HCT116 (cell line): ENCODE data around the gene COQ8B. TPM values are rescaled to one million over a fixed set of nuclear protein-coding genes. Genes with fewer than 3 reads are reported as not detected.
A peak's percentile ranks its signal among the peaks of the same experiment; 100 is the strongest.

Experiments used
- ATAC-seq: fragments of 200-7000 bp; cut with Tn5 transposase; 2 replicates; pipeline ENCODE4 v1.9.1; 2020; ENCODE audit warnings: mild to moderate bottlenecking, moderate library complexity
- BruUV-seq: library from RNA; stranded (reverse); fragments of 400-500 nt; replicated peaks from 2 replicates; lab custom pipeline; 2021; lab: Mats Ljungman, UMichigan
- CTCF ChIA-PET: fragments of 300-600 bp; sonication (Branson Sonifier 250); formaldehyde crosslinking; loops from one replicate; lab custom pipeline; 2021; ENCODE audit warnings: antibody characterized with exemption; lab: Charles Lee
- POLR2A ChIA-PET: fragments of 300-600, 350-600 bp; sonication (Branson Sonifier 250); formaldehyde crosslinking; loops from one replicate; lab custom pipeline; 2021; ENCODE audit warnings: antibody characterized with exemption; lab: Charles Lee
- RAD21 ChIA-PET, 2 experiments: fragments of 300-600 bp; sonication (Branson Sonifier 250); formaldehyde crosslinking; loops; one replicate each; lab custom pipeline; 2023; ENCODE audit warnings: low total read pairs in 2 of 2; ENCODE audit not compliant: uncharacterized antibody in 2 of 2, unreplicated experiment in 2 of 2, low non-redundant PET in 1 of 2; lab: Charles Lee
- DNase-seq: peaks from one replicate; pipeline ENCODE4 v3.0.0-alpha.2; 2010; ENCODE audit warnings: low read depth, low spot score
- H2AFZ ChIP-seq: fragments of 200-600 bp; shearing (Covaris generic), sonication (generic); 2 replicates; pipeline ENCODE4 v1.6.1; 2017; ENCODE audit warnings: low read depth, mixed run types, mixed read lengths, antibody characterized with exemption, low read length; ENCODE audit not compliant: poor library complexity, severe bottlenecking
- H3K27ac ChIP-seq: 2 replicates; pipeline ENCODE4 v1.5.1; 2012; ENCODE audit warnings: low read depth, low read length
- H3K27me3 ChIP-seq: fragments of 200-600 bp; sonication (generic); 2 replicates; pipeline ENCODE4 v1.6.1; 2016; ENCODE audit warnings: mixed run types, low read length, mixed read lengths; ENCODE audit not compliant: insufficient read depth
- H3K36me3 ChIP-seq, 2 experiments: fragments of 200-500 bp in 1 of 2; fragments of 200-600 bp in 1 of 2; sonication (Bioruptor generic) in 1 of 2; sonication (generic) in 1 of 2; 2 replicates each; pipeline versions ENCODE4 v1.5.1 to v1.6.1; 2014 to 2016; ENCODE audit warnings: low read length in 2 of 2, inconsistent platforms in 1 of 2, mixed read lengths in 1 of 2, mixed run types in 1 of 2; ENCODE audit not compliant: insufficient read depth in 2 of 2, control insufficient read depth in 1 of 2
- H3K4me1 ChIP-seq, 2 experiments: fragments of 200-600 bp in 1 of 2; sonication (generic) in 1 of 2; 2 replicates each; pipeline versions ENCODE4 v1.5.1 to v1.6.1; 2012 to 2017; ENCODE audit warnings: low read length in 2 of 2, inconsistent platforms in 1 of 2, mild to moderate bottlenecking in 1 of 2, mixed read lengths in 1 of 2, mixed run types in 1 of 2, moderate library complexity in 1 of 2; ENCODE audit not compliant: insufficient read depth in 2 of 2, control insufficient read depth in 1 of 2
- H3K4me2 ChIP-seq: fragments of 200-600 bp; sonication (generic); 2 replicates; pipeline ENCODE4 v1.6.1; 2017; ENCODE audit warnings: mixed run types, low read length, mixed read lengths
- H3K4me3 ChIP-seq, 2 experiments: fragments of 200-600 bp in 1 of 2; sonication (generic) in 1 of 2; replicated peaks in 1 of 2; 2 replicates each; pipeline ENCODE4 v1.5.1; 2011 to 2016; ENCODE audit warnings: low read length in 2 of 2, control low read depth in 1 of 2, low read depth in 1 of 2, mild to moderate bottlenecking in 1 of 2, mixed read lengths in 1 of 2, mixed run types in 1 of 2
- H3K79me2 ChIP-seq: fragments of 200-600 bp; sonication (generic); 2 replicates; pipeline ENCODE4 v1.6.1; 2017; ENCODE audit warnings: mild to moderate bottlenecking, mixed run types, low read length, moderate library complexity, mixed read lengths; ENCODE audit not compliant: insufficient read depth
- H3K9ac ChIP-seq: fragments of 200-600 bp; sonication (generic); 2 replicates; pipeline ENCODE4 v1.6.1; 2016; ENCODE audit warnings: low read length, mixed read lengths
- H3K9me2 ChIP-seq: fragments of 200-600 bp; sonication (generic), shearing (Covaris generic); 2 replicates; pipeline ENCODE4 v1.6.1; 2017; ENCODE audit warnings: mixed run types, mild to moderate bottlenecking, moderate library complexity; ENCODE audit not compliant: insufficient read depth
- H3K9me3 ChIP-seq, 2 experiments: fragments of 200-500 bp in 1 of 2; fragments of 200-600 bp in 1 of 2; sonication (Bioruptor generic) in 1 of 2; sonication (generic) in 1 of 2; 2 replicates each; pipeline ENCODE4 v1.6.1; 2014 to 2017; ENCODE audit warnings: low read length in 2 of 2, mixed read lengths in 2 of 2, inconsistent platforms in 1 of 2, low read depth in 1 of 2, mild to moderate bottlenecking in 1 of 2, mixed run types in 1 of 2, moderate library complexity in 1 of 2; ENCODE audit not compliant: control insufficient read depth in 1 of 2, insufficient read depth in 1 of 2
- H4K20me1 ChIP-seq: fragments of 200-600 bp; sonication (generic), shearing (Covaris generic); 2 replicates; pipeline ENCODE4 v1.6.1; 2017; ENCODE audit warnings: mixed run types, mild to moderate bottlenecking, moderate library complexity; ENCODE audit not compliant: insufficient read depth
- CEBPB ChIP-seq: IDR thresholded peaks from 2 replicates; pipeline ENCODE4 v1.6.1; 2012; ENCODE audit warnings: low read depth
- ELF1 ChIP-seq: IDR thresholded peaks from 2 replicates; pipeline ENCODE4 v1.6.1; 2012; ENCODE audit warnings: low read depth, borderline replicate concordance
- EZH2 ChIP-seq: fragments of 200-600 bp; sonication (generic); IDR thresholded peaks from 2 replicates; pipeline ENCODE4 v1.6.1; 2017; ENCODE audit warnings: antibody characterized with exemption, mixed run types
- EZH2phosphoT487 ChIP-seq: fragments of 200-600 bp; IDR thresholded peaks from 2 replicates; pipeline ENCODE4 v1.6.1; 2018; ENCODE audit warnings: antibody characterized with exemption, borderline replicate concordance
- FOSL1 ChIP-seq: IDR thresholded peaks from 2 replicates; pipeline ENCODE4 v1.6.1; 2012; ENCODE audit warnings: low read depth
- MAX ChIP-seq: IDR thresholded peaks from 2 replicates; pipeline ENCODE4 v1.6.1; 2012
- POLR2A ChIP-seq: IDR thresholded peaks from 2 replicates; pipeline ENCODE4 v1.7.0; 2011; ENCODE audit warnings: borderline replicate concordance; ENCODE audit not compliant: insufficient read depth, insufficient read length; ENCODE audit errors: extremely low read depth
- POLR2AphosphoS5 ChIP-seq: IDR thresholded peaks from 2 replicates; pipeline ENCODE4 v1.6.1; 2011; ENCODE audit warnings: mild to moderate bottlenecking, low read depth, low read length, moderate library complexity
- RAD21 ChIP-seq: IDR thresholded peaks from 2 replicates; pipeline ENCODE4 v1.6.1; 2012; ENCODE audit warnings: low read depth, mild to moderate bottlenecking
- REST ChIP-seq: IDR thresholded peaks from 2 replicates; pipeline ENCODE4 v1.6.1; 2012; ENCODE audit warnings: low read depth
- SIN3A ChIP-seq: IDR thresholded peaks from 2 replicates; pipeline ENCODE4 v1.6.1; 2012; ENCODE audit warnings: low read depth
- SP1 ChIP-seq: IDR thresholded peaks from 2 replicates; pipeline ENCODE4 v1.6.1; 2012; ENCODE audit warnings: low read depth
- SRF ChIP-seq: IDR thresholded peaks from 2 replicates; pipeline ENCODE4 v1.6.1; 2012; ENCODE audit warnings: low read depth
- TCF7L2 ChIP-seq: IDR thresholded peaks from 2 replicates; pipeline ENCODE4 v1.7.0; 2011; ENCODE audit warnings: borderline replicate concordance, inconsistent platforms; ENCODE audit not compliant: insufficient read depth, insufficient read length; ENCODE audit errors: extremely low read depth
- YY1 ChIP-seq: IDR thresholded peaks from 2 replicates; pipeline ENCODE4 v1.6.1; 2011; ENCODE audit warnings: low read length, low read depth, moderate library complexity, mild to moderate bottlenecking; ENCODE audit not compliant: insufficient replicate concordance; ENCODE audit errors: extremely low read depth
- ZFX ChIP-seq: fragments of 450-650 bp; IDR thresholded peaks from 2 replicates; pipeline ENCODE4 v1.6.1; 2017
- intact Hi-C: fragments of 100-400 bp; cut with micrococcal nuclease; formaldehyde crosslinking; loops from 2 replicates; pipeline ENCODE4 v1.10.0; 2022
- total RNA-seq: library from RNA; stranded (reverse); gene quantifications from one replicate; pipeline ENCODE4 v1.2.1, GENCODE V29; 2021; ENCODE audit not compliant: unreplicated experiment
- TF ChIP-seq, protein P1 (sequence below): IDR thresholded peaks from 2 replicates; pipeline ENCODE4 v1.6.1; 2011; ENCODE audit warnings: mild to moderate bottlenecking, low read length, moderate library complexity; ENCODE audit not compliant: insufficient replicate concordance; ENCODE audit errors: extremely low read depth
- TF ChIP-seq, protein P2 (sequence below): IDR thresholded peaks from 2 replicates; pipeline ENCODE4 v1.6.1; 2012

COQ8B gene
- total RNA-seq, 1 experiment from 2014 or later, result 47.1 TPM

DNA sequence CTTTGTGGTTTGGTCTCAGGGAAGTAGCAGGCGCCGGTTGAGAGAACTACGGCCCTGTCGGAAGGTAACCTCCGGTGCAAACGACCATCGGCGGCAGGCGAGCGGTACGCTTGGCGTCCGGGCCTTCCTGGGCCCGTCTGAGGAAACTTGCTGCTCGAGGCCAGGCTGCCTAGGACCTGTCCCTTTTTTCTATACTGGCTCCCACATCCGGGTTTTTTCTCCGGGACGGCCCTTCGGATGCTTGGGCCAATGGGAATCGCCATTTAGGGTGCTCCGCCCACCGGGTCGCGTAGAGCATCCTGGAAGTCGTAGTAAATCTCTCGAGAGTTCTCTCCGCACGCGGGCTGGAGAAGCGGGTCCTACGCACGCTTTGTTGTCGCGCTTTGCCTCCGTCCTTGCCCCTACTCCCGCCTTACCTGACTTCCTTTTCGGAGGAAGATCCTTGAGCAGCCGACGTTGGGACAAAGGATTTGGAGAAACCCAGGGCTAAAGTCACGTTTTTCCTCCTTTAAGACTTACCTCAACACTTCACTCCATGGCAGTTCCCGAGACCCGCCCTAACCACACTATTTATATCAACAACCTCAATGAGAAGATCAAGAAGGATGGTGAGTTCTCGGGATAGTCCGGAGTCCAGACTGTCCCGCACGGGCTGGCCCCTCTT lies 34.3 kb upstream of the COQ8B start, which contains the start of gene SNRPA:
Gene SNRPA, plus strand, starts transcription at position 330 of the 664 bp plus-strand sequence. Its CDS starts 206 bp downstream, at position 536.
- ATAC-seq (peak; percentile 77), DNase-seq (peak; percentile 97)
- no peak for TF ChIP-seq REST
- peak; percentile 39; the same call in 1 of the 2 replicates for TF ChIP-seq SRF
- TF ChIP-seq YY1, result peak; percentile 9
- no peak for TF ChIP-seq SP1
- TF ChIP-seq POLR2A, result peak; percentile 70
- no peak for TF ChIP-seq CEBPB
- no peak for TF ChIP-seq EZH2
- no peak for TF ChIP-seq EZH2phosphoT487
- TF ChIP-seq RAD21, result no peak
- peak; percentile 91 for TF ChIP-seq MAX
- TF ChIP-seq POLR2AphosphoS5, result peak; percentile 75
- TF ChIP-seq ZFX, result no peak; the same call in 1 of the 2 replicates
- no peak for TF ChIP-seq TCF7L2
- TF ChIP-seq ELF1, result peak; percentile 69; the same call in 1 of the 2 replicates
- TF ChIP-seq SIN3A, result 0 out of 2 replicates have a peak, but pooled peaks have one; percentile 63
- TF ChIP-seq, protein P1, sequence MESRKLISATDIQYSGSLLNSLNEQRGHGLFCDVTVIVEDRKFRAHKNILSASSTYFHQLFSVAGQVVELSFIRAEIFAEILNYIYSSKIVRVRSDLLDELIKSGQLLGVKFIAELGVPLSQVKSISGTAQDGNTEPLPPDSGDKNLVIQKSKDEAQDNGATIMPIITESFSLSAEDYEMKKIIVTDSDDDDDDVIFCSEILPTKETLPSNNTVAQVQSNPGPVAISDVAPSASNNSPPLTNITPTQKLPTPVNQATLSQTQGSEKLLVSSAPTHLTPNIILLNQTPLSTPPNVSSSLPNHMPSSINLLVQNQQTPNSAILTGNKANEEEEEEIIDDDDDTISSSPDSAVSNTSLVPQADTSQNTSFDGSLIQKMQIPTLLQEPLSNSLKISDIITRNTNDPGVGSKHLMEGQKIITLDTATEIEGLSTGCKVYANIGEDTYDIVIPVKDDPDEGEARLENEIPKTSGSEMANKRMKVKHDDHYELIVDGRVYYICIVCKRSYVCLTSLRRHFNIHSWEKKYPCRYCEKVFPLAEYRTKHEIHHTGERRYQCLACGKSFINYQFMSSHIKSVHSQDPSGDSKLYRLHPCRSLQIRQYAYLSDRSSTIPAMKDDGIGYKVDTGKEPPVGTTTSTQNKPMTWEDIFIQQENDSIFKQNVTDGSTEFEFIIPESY, result peak; percentile 88
- TF ChIP-seq FOSL1, result no peak
- TF ChIP-seq, protein P2, sequence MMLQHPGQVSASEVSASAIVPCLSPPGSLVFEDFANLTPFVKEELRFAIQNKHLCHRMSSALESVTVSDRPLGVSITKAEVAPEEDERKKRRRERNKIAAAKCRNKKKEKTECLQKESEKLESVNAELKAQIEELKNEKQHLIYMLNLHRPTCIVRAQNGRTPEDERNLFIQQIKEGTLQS, result no peak
- RAD21 ChIA-PET, result interaction anchor here in 1 of 2 experiments (0.7 kb wide), 1 partner anchor 88 kb away, joined by 3 read pairs; no protein-coding TSS in a partner anchor
- intact Hi-C loops, result loop anchor here (2.0 kb wide), 2 partner anchors 34 to 48 kb away; partner anchors contain the start of genes COQ8B, EGLN2 and ITPKC
- CTCF ChIA-PET, result interaction anchor here (0.9 to 1.5 kb wide), 5 partner anchors 27 to 88 kb away, joined by 4 to 9 read pairs (median 6); partner anchors contain the start of genes EGLN2 and RAB4B
- no TSS peak for BruUV-seq
- H3K9ac ChIP-seq, result peak within 1 kb of the TSS; percentile 99
- H2AFZ ChIP-seq, result no peak within 1 kb of the TSS
- peak within 1 kb of the TSS; percentile 90 for H3K27ac ChIP-seq
- peaks cover 16 to 38% of the 10 kb centered on the region in 2 experiments; a peak in 3 of 4 replicates for H3K4me1 ChIP-seq
- H3K9me2 ChIP-seq, result no peaks in the 10 kb centered on the region
- no peaks in the 10 kb centered on the region for H3K9me3 ChIP-seq
- peak within 1 kb of the TSS; percentile 95 for H3K4me2 ChIP-seq
- peaks cover 7 to 31% of the 10 kb centered on the region in 2 experiments; a peak in 3 of 4 replicates for H3K36me3 ChIP-seq
- H4K20me1 ChIP-seq, result no peaks in the 10 kb centered on the region
- peak within 1 kb of the TSS; percentile 67 to 81 for H3K4me3 ChIP-seq
- POLR2A ChIA-PET, result interaction anchor here (0.8 to 2.6 kb wide), 12 partner anchors 8 to 104 kb away, joined by 3 to 24 read pairs (median 4); partner anchors contain the start of genes COQ8B, EGLN2, ITPKC and RAB4B
- no peaks in the 10 kb centered on the region for H3K27me3 ChIP-seq
- peaks cover 50% of the 10 kb centered on the region for H3K79me2 ChIP-seq
